Panc1 (cell line): ENCODE data around the gene C15orf39. TPM values are rescaled to one million over a fixed set of nuclear protein-coding genes. Genes with fewer than 3 reads are reported as not detected.

Experiments
- ATAC-seq: fragments of 200-7000 bp; cut with Tn5 transposase; 2 replicates; pipeline ENCODE4 v1.9.1; 2020; ENCODE audit warnings: mild to moderate bottlenecking, moderate library complexity
- BruUV-seq: library from RNA; stranded (reverse); fragments of 400-500 nt; replicated peaks from 2 replicates; lab custom pipeline; 2021; lab: Mats Ljungman, UMichigan
- CTCF ChIA-PET: fragments of 300-600 bp; sonication (Branson Sonifier 250); formaldehyde crosslinking; loops from one replicate; lab custom pipeline; 2022; ENCODE audit warnings: antibody characterized with exemption; lab: Charles Lee
- POLR2A ChIA-PET: fragments of 300-600 bp; sonication (Branson Sonifier 250); formaldehyde crosslinking; loops from one replicate; lab custom pipeline; 2022; ENCODE audit warnings: antibody characterized with exemption; lab: Charles Lee
- DNase-seq: peaks from one replicate; pipeline ENCODE4 v3.0.0-alpha.2; 2010; ENCODE audit warnings: low read depth, low spot score
- H3K27ac ChIP-seq: 2 replicates; pipeline ENCODE4 v1.5.1; 2011; ENCODE audit warnings: mild to moderate bottlenecking, low read length, inconsistent platforms
- H3K27me3 ChIP-seq: fragments of 200-500 bp; sonication (Bioruptor generic); 2 replicates; pipeline ENCODE4 v1.6.0; 2014; ENCODE audit warnings: low read length, inconsistent platforms; ENCODE audit not compliant: control insufficient read depth, insufficient read depth
- H3K36me3 ChIP-seq: fragments of 200-500 bp; sonication (Bioruptor generic); 2 replicates; pipeline ENCODE4 v1.5.1; 2014; ENCODE audit warnings: inconsistent platforms, mild to moderate bottlenecking, low read length, moderate library complexity; ENCODE audit not compliant: control insufficient read depth, insufficient read depth
- H3K4me1 ChIP-seq: 2 replicates; pipeline ENCODE4 v1.5.1; 2011; ENCODE audit warnings: inconsistent platforms, mild to moderate bottlenecking, low read length, moderate library complexity; ENCODE audit not compliant: control insufficient read depth, insufficient read depth
- H3K4me3 ChIP-seq, 2 experiments: 2 replicates each; pipeline ENCODE4 v1.5.1; 2011 to 2012; ENCODE audit warnings: low read depth in 2 of 2, low read length in 2 of 2, mild to moderate bottlenecking in 2 of 2, inconsistent platforms in 1 of 2, moderate library complexity in 1 of 2
- H3K9me3 ChIP-seq: fragments of 200-500 bp; sonication (Bioruptor generic); 2 replicates; pipeline ENCODE4 v1.5.1; 2014; ENCODE audit warnings: low read depth, mild to moderate bottlenecking, inconsistent platforms, low read length, moderate library complexity; ENCODE audit not compliant: control insufficient read depth, insufficient read depth
- POLR2AphosphoS5 ChIP-seq: IDR thresholded peaks from 2 replicates; pipeline ENCODE4 v1.6.1; 2012; ENCODE audit warnings: mild to moderate bottlenecking, low read depth, low read length, moderate library complexity
- SIN3A ChIP-seq: IDR thresholded peaks from 2 replicates; pipeline ENCODE4 v1.6.1; 2012; ENCODE audit warnings: low read depth, mild to moderate bottlenecking, low read length, moderate library complexity, borderline replicate concordance; ENCODE audit not compliant: insufficient read depth
- TCF7L2 ChIP-seq: IDR thresholded peaks from 2 replicates; pipeline ENCODE4 v1.6.1; 2011; ENCODE audit warnings: mild to moderate bottlenecking, low read depth, low read length, inconsistent platforms
- in situ Hi-C: cut with HindIII; loops from 2 replicates; pipeline ENCODE4 v1.10.0; 2016; ENCODE audit warnings: low sequenced_read_pairs, low pct_unique_long_range_greater_than_20kb
- intact Hi-C: fragments of 100-400 bp; cut with micrococcal nuclease; formaldehyde crosslinking; loops from one replicate; pipeline ENCODE4 v1.10.0; 2022; ENCODE audit not compliant: unreplicated experiment
- total RNA-seq: library from RNA; stranded (reverse); gene quantifications from one replicate; pipeline ENCODE4 v1.2.1, GENCODE V29; 2021; ENCODE audit not compliant: unreplicated experiment
- TF ChIP-seq, protein P1 (sequence below), 2 experiments: IDR thresholded peaks; 2 replicates each; pipeline ENCODE4 v1.6.1; 2011 to 2012; ENCODE audit warnings: low read depth in 2 of 2, control low read depth in 1 of 2, low read length in 1 of 2, mild to moderate bottlenecking in 1 of 2, moderate library complexity in 1 of 2; ENCODE audit not compliant: insufficient read depth in 1 of 2
- TF ChIP-seq, protein P2 (sequence below): fragments of 450-650 bp; IDR thresholded peaks from 2 replicates; pipeline ENCODE4 v1.5.1; 2017; ENCODE audit warnings: mild to moderate bottlenecking

Gene C15orf39
- total RNA-seq, 1 experiment from 2014 or later: 17.6 TPM

DNA sequence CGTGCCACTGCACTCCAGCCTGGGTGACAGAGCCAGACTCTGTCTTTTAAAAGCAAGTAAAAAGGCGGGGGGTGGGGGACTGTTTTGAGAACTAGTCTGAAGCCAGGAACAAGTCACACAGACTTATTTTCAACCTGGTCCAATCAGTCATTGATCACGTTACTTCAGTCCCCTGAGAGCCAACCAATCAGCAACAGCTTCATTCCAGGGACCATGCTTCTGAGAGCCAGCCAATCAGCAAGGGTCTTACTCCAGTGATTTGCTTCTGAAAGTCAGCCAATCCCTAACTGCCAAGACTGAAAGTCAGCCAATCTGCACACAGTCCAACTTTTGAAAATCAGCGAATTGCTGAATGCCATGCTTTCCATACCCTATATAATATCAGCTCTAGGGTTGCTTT is 48.6 kb upstream of the C15orf39 start:
- Histone ChIP-seq H3K27me3 (no peaks in the 10 kb centered on the region), H3K27ac (no peak overlapping the region), H3K4me1 (no peaks in the 10 kb centered on the region), H3K36me3 (no peaks in the 10 kb centered on the region), H3K4me3 (no peak overlapping the region), H3K9me3 (no peaks in the 10 kb centered on the region)
- DNase-seq (no peak), ATAC-seq (no peak)
- TF ChIP-seq, protein P1, sequence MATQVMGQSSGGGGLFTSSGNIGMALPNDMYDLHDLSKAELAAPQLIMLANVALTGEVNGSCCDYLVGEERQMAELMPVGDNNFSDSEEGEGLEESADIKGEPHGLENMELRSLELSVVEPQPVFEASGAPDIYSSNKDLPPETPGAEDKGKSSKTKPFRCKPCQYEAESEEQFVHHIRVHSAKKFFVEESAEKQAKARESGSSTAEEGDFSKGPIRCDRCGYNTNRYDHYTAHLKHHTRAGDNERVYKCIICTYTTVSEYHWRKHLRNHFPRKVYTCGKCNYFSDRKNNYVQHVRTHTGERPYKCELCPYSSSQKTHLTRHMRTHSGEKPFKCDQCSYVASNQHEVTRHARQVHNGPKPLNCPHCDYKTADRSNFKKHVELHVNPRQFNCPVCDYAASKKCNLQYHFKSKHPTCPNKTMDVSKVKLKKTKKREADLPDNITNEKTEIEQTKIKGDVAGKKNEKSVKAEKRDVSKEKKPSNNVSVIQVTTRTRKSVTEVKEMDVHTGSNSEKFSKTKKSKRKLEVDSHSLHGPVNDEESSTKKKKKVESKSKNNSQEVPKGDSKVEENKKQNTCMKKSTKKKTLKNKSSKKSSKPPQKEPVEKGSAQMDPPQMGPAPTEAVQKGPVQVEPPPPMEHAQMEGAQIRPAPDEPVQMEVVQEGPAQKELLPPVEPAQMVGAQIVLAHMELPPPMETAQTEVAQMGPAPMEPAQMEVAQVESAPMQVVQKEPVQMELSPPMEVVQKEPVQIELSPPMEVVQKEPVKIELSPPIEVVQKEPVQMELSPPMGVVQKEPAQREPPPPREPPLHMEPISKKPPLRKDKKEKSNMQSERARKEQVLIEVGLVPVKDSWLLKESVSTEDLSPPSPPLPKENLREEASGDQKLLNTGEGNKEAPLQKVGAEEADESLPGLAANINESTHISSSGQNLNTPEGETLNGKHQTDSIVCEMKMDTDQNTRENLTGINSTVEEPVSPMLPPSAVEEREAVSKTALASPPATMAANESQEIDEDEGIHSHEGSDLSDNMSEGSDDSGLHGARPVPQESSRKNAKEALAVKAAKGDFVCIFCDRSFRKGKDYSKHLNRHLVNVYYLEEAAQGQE (IDR thresholded peaks at IDR 0.05; ENCODE audit: insufficient read depth in 1 of 2, low read depth in 2 of 2, low read length in 1 of 2): no peak
- no peak for TF ChIP-seq POLR2AphosphoS5
- TF ChIP-seq SIN3A: no peak
- TF ChIP-seq TCF7L2: no peak
- TF ChIP-seq, protein P2, sequence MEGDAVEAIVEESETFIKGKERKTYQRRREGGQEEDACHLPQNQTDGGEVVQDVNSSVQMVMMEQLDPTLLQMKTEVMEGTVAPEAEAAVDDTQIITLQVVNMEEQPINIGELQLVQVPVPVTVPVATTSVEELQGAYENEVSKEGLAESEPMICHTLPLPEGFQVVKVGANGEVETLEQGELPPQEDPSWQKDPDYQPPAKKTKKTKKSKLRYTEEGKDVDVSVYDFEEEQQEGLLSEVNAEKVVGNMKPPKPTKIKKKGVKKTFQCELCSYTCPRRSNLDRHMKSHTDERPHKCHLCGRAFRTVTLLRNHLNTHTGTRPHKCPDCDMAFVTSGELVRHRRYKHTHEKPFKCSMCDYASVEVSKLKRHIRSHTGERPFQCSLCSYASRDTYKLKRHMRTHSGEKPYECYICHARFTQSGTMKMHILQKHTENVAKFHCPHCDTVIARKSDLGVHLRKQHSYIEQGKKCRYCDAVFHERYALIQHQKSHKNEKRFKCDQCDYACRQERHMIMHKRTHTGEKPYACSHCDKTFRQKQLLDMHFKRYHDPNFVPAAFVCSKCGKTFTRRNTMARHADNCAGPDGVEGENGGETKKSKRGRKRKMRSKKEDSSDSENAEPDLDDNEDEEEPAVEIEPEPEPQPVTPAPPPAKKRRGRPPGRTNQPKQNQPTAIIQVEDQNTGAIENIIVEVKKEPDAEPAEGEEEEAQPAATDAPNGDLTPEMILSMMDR: no peak
- BruUV-seq: no TSS peak
- ChIA-PET CTCF (no interaction called here), POLR2A (no interaction called here)
- intact Hi-C loops: no loop called here
- in situ Hi-C loops: no loop called here

DNA sequence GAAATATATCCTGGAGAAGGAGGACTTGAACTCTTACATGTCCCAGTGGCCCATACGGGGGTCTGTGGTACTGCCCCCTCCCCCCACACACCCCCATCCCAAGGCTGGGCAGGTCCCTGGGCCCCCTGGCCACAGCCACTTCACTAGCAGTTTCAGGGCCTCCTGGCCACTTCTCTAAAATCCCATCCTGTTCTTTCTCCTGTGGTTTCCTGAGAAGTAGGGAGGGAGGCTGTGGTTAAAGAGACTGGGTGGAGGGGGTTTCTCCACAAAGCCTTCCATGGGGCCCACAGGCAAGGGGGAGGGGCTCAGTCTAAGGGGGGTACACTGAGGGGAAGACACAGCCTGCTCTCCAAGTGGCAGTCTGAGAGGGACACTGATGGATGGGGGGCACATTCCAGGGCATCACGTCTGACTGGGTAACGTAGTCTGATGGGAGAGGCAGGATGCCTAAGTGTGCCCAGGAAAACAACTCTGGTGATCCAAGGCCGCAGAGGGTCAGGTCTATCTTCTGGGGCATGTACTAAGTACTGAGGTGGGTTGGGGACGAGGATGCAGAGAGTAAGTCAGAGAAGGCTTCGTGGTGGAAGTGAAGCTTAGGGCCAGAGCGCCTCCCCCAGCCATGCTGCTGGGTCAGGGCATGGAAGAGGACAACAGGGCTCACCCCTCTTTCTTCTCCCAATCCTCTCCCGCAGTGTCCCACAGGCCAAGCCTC is 48.0 kb upstream of the C15orf39 start:
- BruUV-seq: no TSS peak
- Histone ChIP-seq H3K4me1 (no peaks in the 10 kb centered on the region), H3K36me3 (no peaks in the 10 kb centered on the region), H3K9me3 (no peaks in the 10 kb centered on the region), H3K4me3 (no peak overlapping the region), H3K27ac (no peak overlapping the region), H3K27me3 (no peaks in the 10 kb centered on the region)
- CTCF ChIA-PET: no interaction called here
- POLR2A ChIA-PET: no interaction called here
- intact Hi-C loops (no loop called here), in situ Hi-C loops (no loop called here)
- ATAC-seq (no peak), DNase-seq (no peak)
- no peak for TF ChIP-seq SIN3A
- TF ChIP-seq POLR2AphosphoS5: no peak
- TF ChIP-seq TCF7L2: no peak
- TF ChIP-seq, protein P1 (IDR thresholded peaks at IDR 0.05; ENCODE audit: insufficient read depth in 1 of 2, low read depth in 2 of 2, low read length in 1 of 2): no peak
- TF ChIP-seq, protein P2: no peak
